Measurements from ENCODE around the gene ISCA1.

GRCh38 chr9:86248746-86249145, 33.6 kb downstream of the ISCA1 start:
- TF ChIP-seq, protein P1, sequence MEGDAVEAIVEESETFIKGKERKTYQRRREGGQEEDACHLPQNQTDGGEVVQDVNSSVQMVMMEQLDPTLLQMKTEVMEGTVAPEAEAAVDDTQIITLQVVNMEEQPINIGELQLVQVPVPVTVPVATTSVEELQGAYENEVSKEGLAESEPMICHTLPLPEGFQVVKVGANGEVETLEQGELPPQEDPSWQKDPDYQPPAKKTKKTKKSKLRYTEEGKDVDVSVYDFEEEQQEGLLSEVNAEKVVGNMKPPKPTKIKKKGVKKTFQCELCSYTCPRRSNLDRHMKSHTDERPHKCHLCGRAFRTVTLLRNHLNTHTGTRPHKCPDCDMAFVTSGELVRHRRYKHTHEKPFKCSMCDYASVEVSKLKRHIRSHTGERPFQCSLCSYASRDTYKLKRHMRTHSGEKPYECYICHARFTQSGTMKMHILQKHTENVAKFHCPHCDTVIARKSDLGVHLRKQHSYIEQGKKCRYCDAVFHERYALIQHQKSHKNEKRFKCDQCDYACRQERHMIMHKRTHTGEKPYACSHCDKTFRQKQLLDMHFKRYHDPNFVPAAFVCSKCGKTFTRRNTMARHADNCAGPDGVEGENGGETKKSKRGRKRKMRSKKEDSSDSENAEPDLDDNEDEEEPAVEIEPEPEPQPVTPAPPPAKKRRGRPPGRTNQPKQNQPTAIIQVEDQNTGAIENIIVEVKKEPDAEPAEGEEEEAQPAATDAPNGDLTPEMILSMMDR (IDR thresholded peaks at IDR 0.05; ENCODE audit: control extremely low read depth in 1 of 3, insufficient read depth in 1 of 3, low read depth in 1 of 3, low read length in 3 of 3) = no peak
- no peak for TF ChIP-seq HDAC2 (IDR thresholded peaks at IDR 0.05; ENCODE audit: borderline replicate concordance in 1 of 2, low read depth in 2 of 2, low read length in 2 of 2)
- no peak for TF ChIP-seq SP1 (IDR thresholded peaks at IDR 0.05; ENCODE audit: low read depth, low read length)
- no peak for TF ChIP-seq CREB1 (IDR thresholded peaks at IDR 0.05)
- no peak for TF ChIP-seq JUND (IDR thresholded peaks at IDR 0.05; ENCODE audit: low read length)
- TF ChIP-seq EZH2 (IDR thresholded peaks at IDR 0.05; ENCODE audit: low read depth, low read length, severe bottlenecking) = no peak
- TF ChIP-seq CEBPB (IDR thresholded peaks at IDR 0.05; ENCODE audit: low read depth, low read length) = no peak
- no peak for TF ChIP-seq POLR2AphosphoS5 (IDR thresholded peaks at IDR 0.05; ENCODE audit: low read depth, low read length)
- TF ChIP-seq KDM4A (IDR thresholded peaks at IDR 0.05; ENCODE audit: low read depth, low read length, severe bottlenecking) = no peak

Data from H1 (cell line).